Activated naive CD8-positive, alpha-beta T cell treated with anti-CD3 and anti-CD28 coated beads for 36 hours (primary cell): Measurements from ENCODE around the gene SLC23A2. TPM values are rescaled to one million over a fixed set of nuclear protein-coding genes. Genes with fewer than 3 reads are reported as not detected.

Experiments used
- DNase-seq: peaks from one replicate; pipeline ENCODE4 v3.0.0; 2021
- H3K27ac Mint-ChIP-seq: one replicate; pipeline ENCODE4 v1.8.0; 2022; ENCODE audit warnings: mild to moderate bottlenecking, moderate library complexity, mixed read lengths
- H3K27me3 Mint-ChIP-seq: one replicate; pipeline ENCODE4 v1.8.0; 2022; ENCODE audit warnings: mild to moderate bottlenecking, mixed read lengths
- H3K36me3 Mint-ChIP-seq: one replicate; pipeline ENCODE4 v1.8.0; 2021; ENCODE audit warnings: mild to moderate bottlenecking, mixed read lengths
- H3K4me1 Mint-ChIP-seq: one replicate; pipeline ENCODE4 v1.8.0; 2021; ENCODE audit warnings: mixed read lengths
- H3K4me3 Mint-ChIP-seq: one replicate; pipeline ENCODE4 v1.8.0; 2022; ENCODE audit warnings: mild to moderate bottlenecking, moderate library complexity, mixed read lengths
- H3K9me3 Mint-ChIP-seq: one replicate; pipeline ENCODE4 v1.8.0; 2022; ENCODE audit warnings: mixed read lengths
- total RNA-seq, 2 experiments: library from RNA; stranded (reverse); gene quantifications; one replicate each; pipeline ENCODE4 v1.2.3, GENCODE V29; 2021

Gene SLC23A2
- total RNA-seq, 2 experiments from 2014 or later = 23.2 TPM

GRCh38 chr20:4896971-4897497, 104.3 kb downstream of the SLC23A2 start:
- Mint-ChIP-seq H3K36me3 (peaks cover 13% of the 10 kb centered on the region), H3K27me3 (no peaks in the 10 kb centered on the region), H3K27ac (no peak overlapping the region), H3K4me3 (no peak overlapping the region), H3K4me1 (no peaks in the 10 kb centered on the region), H3K9me3 (no peaks in the 10 kb centered on the region)
- no peak for DNase-seq

GRCh38 chr20:4896119-4896702, 105.1 kb downstream of the SLC23A2 start:
- H3K27me3 Mint-ChIP-seq = no peaks in the 10 kb centered on the region
- no peak overlapping the region for H3K4me3 Mint-ChIP-seq

GRCh38 chr20:4894981-4895381, 106.3 kb downstream of the SLC23A2 start:
- Mint-ChIP-seq H3K27me3 (no peaks in the 10 kb centered on the region), H3K4me3 (no peak overlapping the region), H3K9me3 (no peaks in the 10 kb centered on the region), H3K36me3 (peaks cover 9% of the 10 kb centered on the region), H3K4me1 (no peaks in the 10 kb centered on the region), H3K27ac (no peak overlapping the region)
- DNase-seq = no peak

More at GRCh38 chr20:4896119-4896702, 105.1 kb downstream of the SLC23A2 start:
- no peak for DNase-seq
- Mint-ChIP-seq H3K36me3 (peaks cover 11% of the 10 kb centered on the region), H3K4me1 (no peaks in the 10 kb centered on the region), H3K9me3 (no peaks in the 10 kb centered on the region), H3K27ac (no peak overlapping the region)

GRCh38 chr20:4894409-4894808, 106.9 kb downstream of the SLC23A2 start:
- H3K4me1 Mint-ChIP-seq = no peaks in the 10 kb centered on the region
- no peak for DNase-seq
- no peak overlapping the region for H3K4me3 Mint-ChIP-seq
- no peaks in the 10 kb centered on the region for H3K27me3 Mint-ChIP-seq
- H3K36me3 Mint-ChIP-seq = peaks cover 11% of the 10 kb centered on the region
- H3K9me3 Mint-ChIP-seq = no peaks in the 10 kb centered on the region
- no peak overlapping the region for H3K27ac Mint-ChIP-seq

GRCh38 chr20:4893709-4894108, 107.6 kb downstream of the SLC23A2 start:
- no peaks in the 10 kb centered on the region for H3K27me3 Mint-ChIP-seq
- peaks cover 6% of the 10 kb centered on the region for H3K36me3 Mint-ChIP-seq
- no peaks in the 10 kb centered on the region for H3K9me3 Mint-ChIP-seq
- no peak overlapping the region for H3K4me3 Mint-ChIP-seq
- no peaks in the 10 kb centered on the region for H3K4me1 Mint-ChIP-seq
- peak overlapping the region; percentile 9 for H3K27ac Mint-ChIP-seq
- DNase-seq = no peak

- Mint-ChIP-seq H3K4me1 (no peaks in the 10 kb centered on the region), H3K27ac (no peak overlapping the region), H3K27me3 (no peaks in the 10 kb centered on the region), H3K36me3 (peaks cover 2% of the 10 kb centered on the region), H3K4me3 (no peak overlapping the region), H3K9me3 (no peaks in the 10 kb centered on the region)
- DNase-seq = no peak
These were observed 109.3 kb downstream of the SLC23A2 start for GRCh38 chr20:4891997-4892396.

- H3K4me3 Mint-ChIP-seq = no peak overlapping the region
- H3K4me1 Mint-ChIP-seq = no peaks in the 10 kb centered on the region
- no peak for DNase-seq
- H3K27me3 Mint-ChIP-seq = no peaks in the 10 kb centered on the region
- H3K9me3 Mint-ChIP-seq = no peaks in the 10 kb centered on the region
- peaks cover 2% of the 10 kb centered on the region for H3K36me3 Mint-ChIP-seq
- H3K27ac Mint-ChIP-seq = no peak overlapping the region
These were observed 110.0 kb downstream of the SLC23A2 start for GRCh38 chr20:4891190-4891763.

GRCh38 chr20:4889446-4889845, 111.9 kb downstream of the SLC23A2 start:
- no peaks in the 10 kb centered on the region for H3K9me3 Mint-ChIP-seq
- peaks cover 2% of the 10 kb centered on the region for H3K36me3 Mint-ChIP-seq
- no peak overlapping the region for H3K27ac Mint-ChIP-seq
- H3K4me1 Mint-ChIP-seq = no peaks in the 10 kb centered on the region
- H3K4me3 Mint-ChIP-seq = no peak overlapping the region
- no peak for DNase-seq
- no peaks in the 10 kb centered on the region for H3K27me3 Mint-ChIP-seq

- no peaks in the 10 kb centered on the region for H3K27me3 Mint-ChIP-seq
- H3K4me3 Mint-ChIP-seq = no peak overlapping the region
- peaks cover 6% of the 10 kb centered on the region for H3K4me1 Mint-ChIP-seq
- DNase-seq = no peak
- peaks cover 12% of the 10 kb centered on the region for H3K36me3 Mint-ChIP-seq
- H3K9me3 Mint-ChIP-seq = no peaks in the 10 kb centered on the region
- H3K27ac Mint-ChIP-seq = no peak overlapping the region
These were observed 113.7 kb downstream of the SLC23A2 start for GRCh38 chr20:4887586-4887985.

GRCh38 chr20:4886771-4887527, 114.4 kb downstream of the SLC23A2 start:
- peaks cover 14% of the 10 kb centered on the region for H3K36me3 Mint-ChIP-seq
- H3K4me1 Mint-ChIP-seq = peaks cover 6% of the 10 kb centered on the region
- H3K9me3 Mint-ChIP-seq = no peaks in the 10 kb centered on the region
- no peak overlapping the region for H3K4me3 Mint-ChIP-seq
- no peak overlapping the region for H3K27ac Mint-ChIP-seq
- H3K27me3 Mint-ChIP-seq = no peaks in the 10 kb centered on the region
- DNase-seq = no peak

GRCh38 chr20:4885877-4886276, 115.4 kb downstream of the SLC23A2 start:
- no peaks in the 10 kb centered on the region for H3K9me3 Mint-ChIP-seq
- no peak overlapping the region for H3K4me3 Mint-ChIP-seq
- no peak overlapping the region for H3K27ac Mint-ChIP-seq

GRCh38 chr20:4883546-4883945, 117.8 kb downstream of the SLC23A2 start:
- Mint-ChIP-seq H3K36me3 (peaks cover 24% of the 10 kb centered on the region), H3K27me3 (no peaks in the 10 kb centered on the region), H3K4me3 (no peak overlapping the region), H3K9me3 (no peaks in the 10 kb centered on the region), H3K27ac (peak overlapping the region; percentile 61), H3K4me1 (peaks cover 11% of the 10 kb centered on the region)
- DNase-seq = no peak

More at GRCh38 chr20:4885877-4886276, 115.4 kb downstream of the SLC23A2 start:
- DNase-seq = no peak
- Mint-ChIP-seq H3K4me1 (peaks cover 11% of the 10 kb centered on the region), H3K27me3 (no peaks in the 10 kb centered on the region), H3K36me3 (peaks cover 17% of the 10 kb centered on the region)

GRCh38 chr20:4883051-4883450, 118.3 kb downstream of the SLC23A2 start:
- Mint-ChIP-seq H3K4me1 (peaks cover 11% of the 10 kb centered on the region), H3K36me3 (peaks cover 24% of the 10 kb centered on the region), H3K27me3 (no peaks in the 10 kb centered on the region), H3K27ac (no peak overlapping the region), H3K9me3 (no peaks in the 10 kb centered on the region), H3K4me3 (no peak overlapping the region)
- DNase-seq = no peak

GRCh38 chr20:4881006-4881730, 120.1 kb downstream of the SLC23A2 start:
- Mint-ChIP-seq H3K4me3 (no peak overlapping the region), H3K27ac (no peak overlapping the region), H3K27me3 (no peaks in the 10 kb centered on the region), H3K9me3 (no peaks in the 10 kb centered on the region), H3K4me1 (peaks cover 11% of the 10 kb centered on the region), H3K36me3 (peaks cover 24% of the 10 kb centered on the region)
- DNase-seq = no peak

GRCh38 chr20:4880051-4880450, 121.3 kb downstream of the SLC23A2 start:
- no peak for DNase-seq
- H3K4me1 Mint-ChIP-seq = peaks cover 11% of the 10 kb centered on the region
- H3K27ac Mint-ChIP-seq = no peak overlapping the region
- no peak overlapping the region for H3K4me3 Mint-ChIP-seq
- H3K9me3 Mint-ChIP-seq = no peaks in the 10 kb centered on the region
- H3K27me3 Mint-ChIP-seq = no peaks in the 10 kb centered on the region
- peaks cover 24% of the 10 kb centered on the region for H3K36me3 Mint-ChIP-seq
